NT2/D1 (cell line): ENCODE measurements around the gene FRRS1L.

Experiments used
- YY1 ChIP-seq: IDR thresholded peaks from 2 replicates; pipeline ENCODE4 v1.6.1; 2011; ENCODE audit not compliant: insufficient read length, insufficient read depth
- ZNF274 ChIP-seq: IDR thresholded peaks from 2 replicates; pipeline ENCODE4 v1.6.1; 2011; ENCODE audit warnings: mild to moderate bottlenecking, low read depth, low read length

GRCh38 chr9:109198736-109199382, 31.8 kb upstream of the FRRS1L start:
- TF ChIP-seq YY1: no peak
- TF ChIP-seq ZNF274: no peak
